Stomach (tissue), 9 donors: ENCODE results near the gene LRRC4C. TPM values are rescaled to one million over a fixed set of nuclear protein-coding genes. Genes with fewer than 3 reads are reported as not detected.

Experiments used
- DNase-seq, 2 donors: peaks; one replicate each; pipeline versions ENCODE4 v3.0.0 to v3.0.0-alpha.2; 2013 to 2019
- H3K27ac ChIP-seq, 5 donors: fragments of 200-600 bp in 4 of 5; sonication (generic) in 4 of 5; one replicate each; pipeline ENCODE4 v1.5.1; 2013 to 2019; ENCODE audit warnings: mild to moderate bottlenecking in 1 of 5, moderate library complexity in 1 of 5
- H3K27me3 ChIP-seq, 3 donors: fragments of 200-600 bp; sonication (generic); one replicate each; pipeline ENCODE4 v1.5.1; 2017 to 2019; ENCODE audit warnings: mixed run types in 1 of 3
- H3K36me3 ChIP-seq, 4 donors: fragments of 200-600 bp; sonication (generic); 1 replicate in 3 of 4; 2 replicates in 1 of 4; pipeline ENCODE4 v1.5.1; 2016 to 2019
- H3K4me1 ChIP-seq, 4 donors: fragments of 200-600 bp; sonication (generic); one replicate each; pipeline ENCODE4 v1.5.1; 2016 to 2019
- H3K4me3 ChIP-seq, 4 donors: fragments of 200-600 bp; sonication (generic) in 3 of 4; one replicate each; pipeline ENCODE4 v1.5.1; 2016 to 2019; ENCODE audit warnings: mild to moderate bottlenecking in 1 of 4
- H3K9me3 ChIP-seq, 4 donors: fragments of 200-600 bp; sonication (generic); one replicate each; pipeline ENCODE4 v1.5.1; 2016 to 2019
- CTCF ChIP-seq, 7 experiments: fragments of 450-650 bp in 4 of 7; fragments of 200-600 bp in 3 of 7; sonication (generic) in 3 of 7; IDR thresholded peaks; one replicate each; pipeline ENCODE4 v1.5.1; 2016 to 2019; ENCODE audit warnings: antibody characterized with exemption in 7 of 7, control low read depth in 2 of 7, mild to moderate bottlenecking in 1 of 7
- EP300 ChIP-seq: sonication (generic); formaldehyde crosslinking; IDR thresholded peaks from one replicate; pipeline ENCODE4 v1.6.1; 2017; ENCODE audit warnings: antibody characterized with exemption
- POLR2A ChIP-seq, 4 donors: fragments of 450-650 bp; IDR thresholded peaks; one replicate each; pipeline ENCODE4 v1.6.1; 2016; ENCODE audit warnings: antibody characterized with exemption in 4 of 4, control low read depth in 2 of 4, mild to moderate bottlenecking in 1 of 4, moderate library complexity in 1 of 4
- POLR2AphosphoS5 ChIP-seq, 3 donors: sonication (generic); formaldehyde crosslinking; IDR thresholded peaks; one replicate each; pipeline ENCODE4 v1.6.1; 2016; ENCODE audit warnings: antibody characterized with exemption in 3 of 3
- WGBS, 5 donors: extraction: QIAGEN DNeasy Blood & Tissue Kit in 3 of 5; methylation state at CpG; one replicate each; pipeline versions ENCODE4 v1.1.5 to v1.1.7; 2013 to 2018; 5-methylcytosine and 5-hydroxymethylcytosine counted together
- intact Hi-C: fragments of 100-400 bp; cut with DNase I; formaldehyde crosslinking; loops from one replicate; pipeline ENCODE4 v1.15.1; 2023; ENCODE audit warnings: low total_unique reads
- polyA plus RNA-seq, 3 donors: library from polyadenylated mRNA; stranded (reverse); fragments of 200-250 nt; gene quantifications; one replicate each; pipeline ENCODE4 v1.2.3, GENCODE V29; 2013
- total RNA-seq, 5 donors: library from RNA; depleted of rRNA; stranded (reverse); fragments of >200 nt; gene quantifications; one replicate each; pipeline versions ENCODE4 v1.1.0 to v1.2.3, GENCODE V29; 2014 to 2016
- donor health status: healthy with polysubstance abuse.
- donor health status: Bipolar disorder and iron deficiency.
- donor health status: healthy.

LRRC4C gene
- total and polyA plus RNA-seq, 8 donors: 0.31 to 3.3 (median 0.45) TPM; not detected in 4

GRCh38 chr11:41110527-41110926 lies 348.9 kb downstream of the LRRC4C start:
- no peak for DNase-seq
- Histone ChIP-seq H3K27ac (no peak overlapping the region), H3K4me1 (no peaks in the 10 kb centered on the region), H3K36me3 (no peaks in the 10 kb centered on the region), H3K27me3 (no peaks in the 10 kb centered on the region), H3K4me3 (no peak overlapping the region), H3K9me3 (no peaks in the 10 kb centered on the region)
- intact Hi-C loops: no loop called here
- WGBS, 5 donors: 64 to 69% (median 66%) methylated on average over 4 of the region's 4 CpGs
- no peak for TF ChIP-seq CTCF (IDR thresholded peaks at IDR 0.05)
- no peak for TF ChIP-seq POLR2A (IDR thresholded peaks at IDR 0.05)
- no peak for TF ChIP-seq POLR2AphosphoS5 (IDR thresholded peaks at IDR 0.05)
- no peak for TF ChIP-seq EP300

- intact Hi-C loops: no loop called here
- Histone ChIP-seq H3K27me3 (no peaks in the 10 kb centered on the region), H3K4me1 (no peaks in the 10 kb centered on the region), H3K4me3 (no peak overlapping the region), H3K27ac (no peak overlapping the region), H3K36me3 (no peaks in the 10 kb centered on the region), H3K9me3 (peaks cover 0 to 7% (median 4%) of the 10 kb centered on the region in 4 donors)
- WGBS, 5 donors: 85 to 89% (median 87%) methylated on average over 4 of the region's 4 CpGs
- no peak for DNase-seq
- TF ChIP-seq POLR2A (IDR thresholded peaks at IDR 0.05) (no peak), EP300 (no peak), CTCF (IDR thresholded peaks at IDR 0.05) (no peak), POLR2AphosphoS5 (IDR thresholded peaks at IDR 0.05) (no peak)
These were observed 357.0 kb downstream of the LRRC4C start for GRCh38 chr11:41102471-41102870.

DNA sequence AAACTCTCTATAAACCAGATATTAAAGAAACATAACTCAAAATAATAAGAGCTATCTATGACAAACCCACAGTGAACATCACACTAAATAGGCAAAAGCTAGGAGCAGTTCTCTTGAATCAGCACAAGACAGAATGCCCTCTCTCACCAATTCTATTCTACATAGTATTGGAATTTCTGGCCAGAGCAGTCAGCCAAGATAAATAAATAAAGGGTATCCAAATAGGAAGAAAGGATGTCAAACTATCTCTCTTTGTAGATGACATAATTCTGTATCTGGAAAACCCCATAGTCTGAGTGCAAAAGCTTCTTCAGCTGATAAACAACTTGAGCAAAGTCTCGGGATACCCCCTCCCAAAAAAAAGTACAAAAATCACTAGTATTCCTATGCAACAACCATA lies 359.8 kb downstream of the LRRC4C start:
- 39 to 85% (median 63%) methylated on average over 1 of the region's 1 CpG for WGBS, 5 donors
- DNase-seq: no peak
- no peaks in the 10 kb centered on the region for H3K4me1 ChIP-seq
- intact Hi-C loops: no loop called here
- no peaks in the 10 kb centered on the region for H3K27me3 ChIP-seq
- no peak for TF ChIP-seq CTCF (IDR thresholded peaks at IDR 0.05)
- no peak for TF ChIP-seq EP300
- TF ChIP-seq POLR2AphosphoS5 (IDR thresholded peaks at IDR 0.05): no peak
- TF ChIP-seq POLR2A (IDR thresholded peaks at IDR 0.05): no peak
- no peak overlapping the region for H3K27ac ChIP-seq
- peaks cover 0 to 15% (median 6%) of the 10 kb centered on the region in 4 donors for H3K9me3 ChIP-seq
- no peaks in the 10 kb centered on the region for H3K36me3 ChIP-seq
- no peak overlapping the region for H3K4me3 ChIP-seq

DNA sequence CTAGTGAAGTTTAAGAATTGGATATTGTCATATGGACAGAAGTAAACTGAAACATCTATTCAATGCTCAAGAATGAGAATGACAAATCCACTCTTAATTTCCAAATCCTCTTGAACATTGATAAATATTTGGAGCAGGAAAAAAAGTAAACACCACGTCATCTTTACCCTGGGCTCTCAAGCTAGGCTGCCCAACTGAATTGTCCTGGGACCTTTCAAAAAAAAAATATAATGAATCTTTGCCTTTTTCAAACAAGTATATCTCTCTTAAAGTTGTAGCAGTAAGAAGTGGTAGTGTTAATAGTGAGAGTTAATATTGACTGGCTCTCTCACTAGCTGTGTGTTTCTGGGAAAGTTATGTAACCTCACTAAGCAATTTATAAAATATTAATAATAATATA lies 374.3 kb downstream of the LRRC4C start:
- Histone ChIP-seq H3K27me3 (no peaks in the 10 kb centered on the region), H3K4me1 (no peaks in the 10 kb centered on the region), H3K36me3 (no peaks in the 10 kb centered on the region), H3K9me3 (no peaks in the 10 kb centered on the region), H3K4me3 (no peak overlapping the region), H3K27ac (no peak overlapping the region)
- 17 to 32% (median 23%) methylated on average over 1 of the region's 1 CpG for WGBS, 5 donors
- TF ChIP-seq POLR2A (IDR thresholded peaks at IDR 0.05) (no peak), EP300 (no peak)
- DNase-seq: no peak
- intact Hi-C loops: no loop called here

- 58 to 79% (median 68%) methylated on average over 8 of the region's 8 CpGs for WGBS, 5 donors
- H3K4me3 ChIP-seq: no peak overlapping the region
These were observed 377.6 kb downstream of the LRRC4C start for GRCh38 chr11:41081756-41082285.

More at GRCh38 chr11:41081756-41082285, 377.6 kb downstream of the LRRC4C start:
- H3K27me3 ChIP-seq: no peaks in the 10 kb centered on the region
- no peak for TF ChIP-seq CTCF (IDR thresholded peaks at IDR 0.05)
- no peak for TF ChIP-seq POLR2A (IDR thresholded peaks at IDR 0.05)
- no peak for TF ChIP-seq POLR2AphosphoS5 (IDR thresholded peaks at IDR 0.05)
- no peak for TF ChIP-seq EP300
- no peaks in the 10 kb centered on the region for H3K4me1 ChIP-seq
- intact Hi-C loops: no loop called here
- H3K36me3 ChIP-seq: no peaks in the 10 kb centered on the region
- no peak for DNase-seq
- H3K27ac ChIP-seq: no peak overlapping the region
- peaks cover 0 to 8% (median 3%) of the 10 kb centered on the region in 4 donors for H3K9me3 ChIP-seq
